AG04450 (cell line): ENCODE data around the gene CPVL. TPM values are rescaled to one million over a fixed set of nuclear protein-coding genes. Genes with fewer than 3 reads are reported as not detected.

ENCODE experiments used
- CTCF ChIA-PET: fragments of 300-600, 350-600 bp; formaldehyde crosslinking; extraction: SDS; loops from one replicate; lab custom pipeline; 2022; ENCODE audit warnings: antibody characterized with exemption, inconsistent platforms; lab: Charles Lee
- POLR2A ChIA-PET: fragments of 350-600 bp; formaldehyde crosslinking; extraction: SDS; loops from one replicate; lab custom pipeline; 2021; ENCODE audit warnings: antibody characterized with exemption, inconsistent platforms; lab: Yijun Ruan, JAX
- DNase-seq: peaks from one replicate; pipeline ENCODE4 v3.0.0-alpha.2; 2011; ENCODE audit warnings: low read depth, low spot score
- H3K27ac ChIP-seq: one replicate; pipeline ENCODE4 v1.5.1; 2012; ENCODE audit warnings: low read depth, low read length, control low read depth
- H3K27me3 ChIP-seq: one replicate; pipeline ENCODE4 v1.6.0; 2012; ENCODE audit warnings: low read length; ENCODE audit not compliant: control insufficient read depth, insufficient read depth
- H3K4me3 ChIP-seq: 2 replicates; pipeline ENCODE4 v1.5.1; 2011; ENCODE audit warnings: mild to moderate bottlenecking, low read depth, low read length, control low read depth
- H3K9me3 ChIP-seq: 2 replicates; pipeline ENCODE4 v1.5.1; 2012; ENCODE audit warnings: low read length; ENCODE audit not compliant: control insufficient read depth, insufficient read depth
- polyA plus RNA-seq: library from polyadenylated mRNA; depleted of rRNA; stranded (reverse); fragments of >200 nt; gene quantifications from 2 replicates; pipeline ENCODE4 v1.2.3, GENCODE V29; 2011
- TF ChIP-seq, protein P1 (sequence below): IDR thresholded peaks from 2 replicates; pipeline ENCODE4 v1.5.1; 2011; ENCODE audit warnings: low read depth, low read length, control low read depth, inconsistent platforms

CPVL gene
- polyA plus RNA-seq, 1 experiment = not detected

- no peak overlapping the region for H3K27ac ChIP-seq
- no peak overlapping the region for H3K4me3 ChIP-seq
- ChIA-PET CTCF (no interaction called here), POLR2A (no interaction called here)
- no peaks in the 10 kb centered on the region; the same call in none of the 2 replicates for H3K9me3 ChIP-seq
- no peak for DNase-seq
- peaks cover 8% of the 10 kb centered on the region for H3K27me3 ChIP-seq
- TF ChIP-seq, protein P1, sequence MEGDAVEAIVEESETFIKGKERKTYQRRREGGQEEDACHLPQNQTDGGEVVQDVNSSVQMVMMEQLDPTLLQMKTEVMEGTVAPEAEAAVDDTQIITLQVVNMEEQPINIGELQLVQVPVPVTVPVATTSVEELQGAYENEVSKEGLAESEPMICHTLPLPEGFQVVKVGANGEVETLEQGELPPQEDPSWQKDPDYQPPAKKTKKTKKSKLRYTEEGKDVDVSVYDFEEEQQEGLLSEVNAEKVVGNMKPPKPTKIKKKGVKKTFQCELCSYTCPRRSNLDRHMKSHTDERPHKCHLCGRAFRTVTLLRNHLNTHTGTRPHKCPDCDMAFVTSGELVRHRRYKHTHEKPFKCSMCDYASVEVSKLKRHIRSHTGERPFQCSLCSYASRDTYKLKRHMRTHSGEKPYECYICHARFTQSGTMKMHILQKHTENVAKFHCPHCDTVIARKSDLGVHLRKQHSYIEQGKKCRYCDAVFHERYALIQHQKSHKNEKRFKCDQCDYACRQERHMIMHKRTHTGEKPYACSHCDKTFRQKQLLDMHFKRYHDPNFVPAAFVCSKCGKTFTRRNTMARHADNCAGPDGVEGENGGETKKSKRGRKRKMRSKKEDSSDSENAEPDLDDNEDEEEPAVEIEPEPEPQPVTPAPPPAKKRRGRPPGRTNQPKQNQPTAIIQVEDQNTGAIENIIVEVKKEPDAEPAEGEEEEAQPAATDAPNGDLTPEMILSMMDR = no peak
These were observed 168.5 kb downstream of the CPVL start for GRCh38 chr7:28977881-28978280.

- Histone ChIP-seq H3K27ac (no peak overlapping the region), H3K27me3 (peaks cover 8% of the 10 kb centered on the region), H3K4me3 (no peak overlapping the region), H3K9me3 (no peaks in the 10 kb centered on the region; the same call in none of the 2 replicates)
- TF ChIP-seq, protein P1 = no peak
- CTCF ChIA-PET = interaction anchor here (1.4 kb wide), 2 partner anchors 49 to 130 kb away, joined by 3 to 5 read pairs; no protein-coding TSS in a partner anchor
- no peak for DNase-seq
- POLR2A ChIA-PET = no interaction called here
These were observed 170.3 kb downstream of the CPVL start for GRCh38 chr7:28976022-28976421.

DNA sequence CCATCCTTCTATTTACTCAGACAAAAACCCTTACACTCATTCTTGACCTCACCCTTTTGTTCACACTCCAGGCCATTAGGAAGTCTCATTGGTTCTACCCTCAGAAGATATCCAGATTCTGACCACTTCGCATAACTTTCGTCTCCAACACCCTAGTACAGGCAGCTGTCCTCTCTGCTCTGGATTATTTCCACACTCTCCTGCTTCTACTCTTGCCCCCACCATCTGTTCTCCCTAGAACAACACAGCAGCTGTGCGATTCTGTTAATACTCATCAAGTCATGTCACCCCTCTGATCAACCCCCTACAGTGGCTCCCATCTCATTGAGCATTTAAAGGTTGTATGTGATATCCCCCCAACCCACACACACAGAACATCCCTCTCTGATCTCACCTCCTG lies 172.7 kb downstream of the CPVL start:
- POLR2A ChIA-PET = no interaction called here
- Histone ChIP-seq H3K27me3 (peaks cover 6% of the 10 kb centered on the region), H3K27ac (no peak overlapping the region), H3K9me3 (no peaks in the 10 kb centered on the region; the same call in none of the 2 replicates), H3K4me3 (no peak overlapping the region)
- CTCF ChIA-PET = interaction anchor here (1.5 kb wide), 1 partner anchor 51 kb away, joined by 5 read pairs; no protein-coding TSS in a partner anchor
- DNase-seq = no peak
- TF ChIP-seq, protein P1 = no peak

GRCh38 chr7:28964056-28964455 lies 182.3 kb downstream of the CPVL start:
- H3K4me3 ChIP-seq = no peak overlapping the region
- TF ChIP-seq, protein P1 = no peak
- DNase-seq = no peak
- no peak overlapping the region for H3K27ac ChIP-seq
- peaks cover 29% of the 10 kb centered on the region for H3K27me3 ChIP-seq
- H3K9me3 ChIP-seq = no peaks in the 10 kb centered on the region
- ChIA-PET POLR2A (no interaction called here), CTCF (interaction anchor here (0.5 to 1.3 kb wide), 2 partner anchors 24 to 37 kb away, joined by 4 read pairs; no protein-coding TSS in a partner anchor)

DNA sequence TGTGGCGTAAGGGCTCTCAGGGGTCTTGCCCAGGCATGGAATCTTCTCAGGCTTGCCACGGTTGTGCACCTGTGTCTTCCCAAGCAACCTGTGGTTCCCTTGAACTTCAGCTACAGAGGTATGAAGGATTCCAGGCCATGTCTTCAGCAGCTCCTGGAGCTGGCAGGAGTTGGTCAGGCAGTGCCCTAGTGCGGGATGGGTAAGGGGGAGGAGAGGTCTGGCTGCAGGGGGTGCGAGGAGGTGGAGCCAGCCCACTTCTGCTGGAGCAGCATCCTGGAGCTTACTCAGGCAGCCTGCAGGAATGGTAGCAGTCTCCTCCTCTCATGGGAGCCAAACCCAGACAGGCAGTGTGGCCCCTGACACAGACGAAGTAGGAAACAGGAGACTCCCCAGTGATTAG lies 184.4 kb downstream of the CPVL start:
- no peak overlapping the region for H3K27ac ChIP-seq
- TF ChIP-seq, protein P1 = no peak
- POLR2A ChIA-PET = no interaction called here
- H3K9me3 ChIP-seq = peaks cover 6% of the 10 kb centered on the region; the same call in 1 of the 2 replicates
- CTCF ChIA-PET = interaction anchor here (0.6 to 2.8 kb wide), 3 partner anchors 35 to 1999 kb away, joined by 3 to 14 read pairs (median 4); no protein-coding TSS in a partner anchor
- peaks cover 49% of the 10 kb centered on the region for H3K27me3 ChIP-seq
- no peak overlapping the region for H3K4me3 ChIP-seq
- DNase-seq = no peak
